DMS53 treated with DMSO at 0.1 percent for 48 hours (cell line): ENCODE data around the gene VCPKMT.

Experiments
- DNase-seq: peaks from one replicate; lab custom pipeline; 2025; ENCODE audit not compliant: unreplicated experiment; lab: John Stamatoyannopoulos, UW

Gene VCPKMT

DNA sequence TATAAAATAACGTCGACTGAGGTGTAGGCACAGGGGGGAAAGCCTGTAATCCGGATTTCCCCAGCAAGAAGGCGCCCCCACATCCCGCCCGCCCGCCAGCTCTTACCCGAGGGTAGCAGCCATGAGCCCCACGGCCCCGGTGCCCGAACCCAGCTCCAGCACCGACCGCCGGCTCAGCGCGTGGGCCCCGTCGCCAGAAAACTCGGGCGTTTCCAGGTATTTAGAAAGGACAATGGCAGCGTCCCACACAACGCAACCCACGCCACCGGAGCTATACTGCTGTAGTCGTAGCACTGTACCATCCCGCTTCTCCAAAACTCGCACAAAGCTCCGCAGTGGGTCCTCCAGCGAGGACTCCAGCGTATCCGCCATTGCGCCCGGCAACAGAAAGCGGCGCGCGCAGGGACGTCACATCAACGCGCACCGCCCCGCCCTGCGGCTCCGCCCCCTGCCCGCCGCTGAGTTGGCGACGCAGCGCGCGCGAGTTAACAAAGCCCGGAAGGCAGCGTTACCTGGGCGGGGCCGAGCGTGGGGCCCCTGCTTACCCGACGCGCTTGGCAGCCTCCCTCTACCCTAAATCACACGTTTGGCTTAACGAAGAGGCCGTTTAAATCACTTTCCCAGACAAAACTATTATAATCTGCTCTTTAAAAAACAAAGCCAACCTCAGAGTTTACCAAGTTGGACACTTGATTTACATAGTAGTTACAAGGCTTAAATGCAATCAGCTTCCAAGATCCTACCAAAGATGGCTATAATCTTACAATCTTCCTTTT is at the start of gene VCPKMT:
VCPKMT (minus strand) TSS at position 392 of the 776 bp plus-strand sequence; CDS start at position 372, 20 bp downstream.
- DNase-seq, result peak; percentile 80

DNA sequence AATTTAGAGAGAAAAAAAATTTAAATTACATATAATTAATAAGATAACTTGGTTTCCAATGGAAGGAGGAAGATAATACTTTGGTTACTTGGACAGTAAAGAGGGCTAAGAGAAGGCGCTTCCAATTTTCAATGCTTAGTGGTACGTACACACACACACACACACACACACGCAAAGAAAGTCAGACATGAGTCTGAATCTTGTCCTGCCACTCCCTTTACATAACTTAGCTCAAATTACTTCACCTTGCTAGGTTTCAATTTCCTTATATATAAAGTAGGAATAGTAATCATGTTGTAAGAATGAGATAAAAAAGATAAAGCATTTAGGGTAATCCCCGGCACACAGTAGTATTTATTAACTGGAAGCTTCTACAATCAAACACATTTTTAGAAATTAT is 39.7 kb upstream of the VCPKMT start:
- no peak for DNase-seq

- DNase-seq, result no peak
Measured at GRCh38 chr14:50148799-50149198, 32.4 kb upstream of the VCPKMT start.

GRCh38 chr14:50139192-50139591 is 22.8 kb upstream of the VCPKMT start:
- DNase-seq, result no peak

GRCh38 chr14:50127802-50128201 is 11.4 kb upstream of the VCPKMT start:
- no peak for DNase-seq

- DNase-seq, result no peak
Measured at GRCh38 chr14:50123062-50123461, 6.7 kb upstream of the VCPKMT start.

DNA sequence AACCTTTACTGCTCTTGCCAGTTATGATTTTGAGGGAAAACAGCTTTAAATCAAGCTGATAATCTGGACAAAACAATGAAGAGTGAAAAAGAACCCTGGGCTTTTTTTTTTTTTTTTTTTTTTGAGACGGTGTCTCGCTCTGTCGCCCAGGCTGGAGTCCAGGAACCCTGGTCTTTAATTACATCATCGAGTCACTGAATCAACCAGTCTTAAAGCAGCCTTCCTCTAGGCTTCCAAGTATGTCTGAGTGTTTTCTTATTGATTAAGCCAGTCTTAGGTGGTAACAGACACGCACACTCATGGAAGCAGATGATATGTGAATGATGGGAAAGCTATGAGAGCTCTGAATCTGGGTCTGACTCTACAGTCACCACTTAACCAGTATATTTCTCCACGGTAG is 5.9 kb upstream of the VCPKMT start:
- no peak for DNase-seq

- no peak for DNase-seq
Measured at GRCh38 chr14:50121486-50121885, 5.1 kb upstream of the VCPKMT start.

GRCh38 chr14:50117456-50117855 is 1.1 kb upstream of the VCPKMT start:
- no peak for DNase-seq

GRCh38 chr14:50116966-50117365 is 594 bp upstream of the VCPKMT start:
- DNase-seq, result no peak

DNA sequence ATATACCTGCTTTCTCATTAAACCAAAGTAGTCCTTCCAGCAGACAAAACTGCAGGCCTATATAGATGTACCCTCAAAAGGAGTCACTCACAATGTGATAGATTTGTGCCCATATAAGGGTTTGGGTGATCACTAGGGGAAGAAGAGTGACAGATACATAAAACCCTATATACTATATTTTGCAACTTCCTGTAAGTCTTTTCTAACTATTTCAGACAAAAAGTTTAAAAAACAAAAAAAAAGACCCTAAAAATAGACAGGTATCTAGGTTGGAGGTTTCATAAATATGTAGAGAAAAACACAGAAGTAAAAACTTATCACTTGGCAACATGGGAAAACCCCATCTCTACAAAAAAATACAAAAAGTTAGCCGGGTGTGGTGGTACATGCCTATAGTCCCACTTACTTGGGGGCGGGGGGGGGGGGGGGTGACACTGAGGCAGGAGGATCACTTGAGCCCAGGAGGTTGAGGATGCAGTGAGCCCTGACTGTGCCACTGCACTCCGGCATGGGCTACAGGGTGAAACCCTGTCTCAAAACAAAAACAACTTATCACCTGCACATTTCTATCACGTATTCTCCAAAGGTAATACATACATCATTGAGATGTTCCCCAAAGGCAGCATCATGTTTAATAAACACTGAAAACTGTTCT is 2.9 kb downstream of the VCPKMT start:
- no peak for DNase-seq

GRCh38 chr14:50110323-50111037 is 5.9 kb downstream of the VCPKMT start:
- DNase-seq, result no peak

GRCh38 chr14:50109342-50109741 is 7.0 kb downstream of the VCPKMT start:
- no peak for DNase-seq

DNA sequence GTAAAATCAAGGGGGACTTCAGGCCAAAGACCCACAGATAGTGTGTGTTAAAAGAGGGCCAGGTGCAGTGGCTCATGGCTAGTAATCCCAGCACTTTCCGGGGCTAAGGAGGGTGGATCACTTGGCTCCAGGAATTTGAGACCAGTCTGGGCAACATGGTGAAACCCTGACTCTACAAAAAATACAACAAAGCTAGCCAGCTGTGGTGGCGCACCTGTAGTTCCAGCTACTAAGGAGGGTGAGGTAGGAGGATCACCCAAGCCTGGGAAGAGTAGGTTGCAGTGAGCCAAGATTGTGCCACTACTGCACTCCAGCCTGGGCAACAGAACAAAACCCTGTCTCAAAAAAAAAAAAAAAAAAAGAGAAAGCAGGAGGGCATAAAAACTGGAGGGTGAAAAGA is 8.5 kb downstream of the VCPKMT start:
- DNase-seq, result no peak

DNA sequence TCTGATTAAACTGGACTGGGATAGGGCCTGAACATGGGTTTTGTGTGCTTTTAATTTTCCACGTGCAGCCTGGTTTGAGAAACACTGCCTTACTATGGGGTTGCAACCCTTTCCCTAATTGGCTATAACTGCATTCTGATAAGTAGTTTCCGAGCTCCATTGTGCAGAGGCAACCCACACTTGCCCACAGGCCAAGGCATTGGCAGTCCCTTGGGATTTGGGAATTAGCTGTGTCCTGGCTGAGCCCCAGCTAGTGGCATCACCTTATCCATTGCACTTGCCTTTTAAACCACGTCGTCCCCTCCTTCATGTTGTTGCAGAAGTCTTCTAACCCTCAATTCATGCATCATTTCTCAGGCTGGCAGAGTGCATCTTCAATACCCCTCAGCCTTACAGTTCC is 10.2 kb downstream of the VCPKMT start:
- DNase-seq, result no peak

- no peak for DNase-seq
Measured at GRCh38 chr14:50103558-50103957, 12.8 kb downstream of the VCPKMT start.

- DNase-seq, result no peak
Measured at GRCh38 chr14:50101417-50101816, 15.0 kb downstream of the VCPKMT start.

DNA sequence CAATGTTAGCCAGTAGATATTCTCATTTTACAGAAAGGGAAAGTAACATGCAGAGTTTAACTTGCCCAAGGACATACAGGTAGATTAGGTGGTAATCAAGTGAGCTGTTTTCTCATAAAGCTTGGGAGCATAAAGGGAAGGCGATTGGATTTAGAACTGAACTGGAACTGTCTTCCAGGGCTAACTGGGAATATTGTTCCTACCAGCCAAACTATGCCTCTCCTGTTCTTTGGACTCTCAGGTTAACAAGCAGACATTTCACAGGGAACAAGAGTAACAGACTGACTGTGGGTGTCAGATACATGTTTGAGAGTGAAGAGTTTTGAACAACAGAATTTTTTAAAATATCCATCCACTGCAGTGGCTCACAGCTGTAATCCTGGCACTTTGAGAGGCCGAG is 15.6 kb downstream of the VCPKMT start:
- no peak for DNase-seq

- no peak for DNase-seq
Measured at GRCh38 chr14:50099335-50099734, 17.0 kb downstream of the VCPKMT start.

- no peak for DNase-seq
Measured at GRCh38 chr14:50095895-50096294, 20.5 kb downstream of the VCPKMT start.

- DNase-seq, result no peak
Measured at GRCh38 chr14:50094056-50094755, 22.2 kb downstream of the VCPKMT start.
